ENCODE measurements around the gene SAT1. TPM values are rescaled to one million over a fixed set of nuclear protein-coding genes. Genes with fewer than 3 reads are reported as not detected.

SAT1 gene
- total and polyA plus RNA-seq, 2 donors (not counting 1 experiment from before 2014, with no cell fraction given), result 118 to 148 TPM

DNA sequence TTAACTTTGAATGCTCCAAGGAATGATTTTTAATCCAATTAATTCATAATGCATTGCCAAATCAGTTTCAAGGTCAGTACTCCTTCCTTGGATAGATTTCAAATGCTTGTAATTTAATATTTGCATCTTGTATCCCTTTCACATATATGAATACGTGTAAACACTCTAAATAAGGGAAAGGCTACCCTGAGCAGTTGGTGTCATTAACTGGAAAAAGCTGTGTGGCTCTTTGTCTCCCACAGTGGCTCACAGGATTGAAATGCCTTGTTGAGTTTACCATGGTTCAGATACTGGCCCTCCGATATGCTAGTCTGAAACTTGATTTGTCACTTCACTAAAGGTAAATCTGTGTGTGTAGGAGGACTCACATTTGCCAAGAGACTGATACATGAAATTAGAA is 23.2 kb upstream of the SAT1 start:
- no peak for DNase-seq (ENCODE audit: low read depth in 2 of 2)
- Histone ChIP-seq H2AFZ (ENCODE audit: low read length) (no peak overlapping the region), H3K27me3 (ENCODE audit: control insufficient read depth, insufficient read depth, low read length) (no peaks in the 10 kb centered on the region), H3K9ac (ENCODE audit: insufficient read depth, low read length) (no peak overlapping the region), H3K36me3 (ENCODE audit: control insufficient read depth, insufficient read depth, low read length) (no peaks in the 10 kb centered on the region), H3K9me3 (ENCODE audit: control insufficient read depth, insufficient read depth, low read depth, low read length) (no peaks in the 10 kb centered on the region), H3K4me2 (ENCODE audit: extremely low read depth, insufficient read depth, low read length) (no peak overlapping the region), H4K20me1 (ENCODE audit: control insufficient read depth, extremely low read depth, insufficient read depth, low read length) (no peaks in the 10 kb centered on the region), H3K4me3 (replicated peaks in 1 of 4; ENCODE audit: control extremely low read depth in 1 of 4, insufficient read depth in 1 of 4, low read depth in 3 of 4, low read length in 4 of 4) (no peak overlapping the region), H3K4me1 (ENCODE audit: control insufficient read depth, extremely low read depth, insufficient read depth, low read length) (no peaks in the 10 kb centered on the region), H3K27ac (ENCODE audit: insufficient read depth, low read length) (no peak overlapping the region), H3K79me2 (ENCODE audit: control insufficient read depth, insufficient read depth, low read length) (no peaks in the 10 kb centered on the region)
- TF ChIP-seq EZH2 (IDR thresholded peaks at IDR 0.05; ENCODE audit: low read length, missing control alignments), result no peak
- TF ChIP-seq, protein P1, sequence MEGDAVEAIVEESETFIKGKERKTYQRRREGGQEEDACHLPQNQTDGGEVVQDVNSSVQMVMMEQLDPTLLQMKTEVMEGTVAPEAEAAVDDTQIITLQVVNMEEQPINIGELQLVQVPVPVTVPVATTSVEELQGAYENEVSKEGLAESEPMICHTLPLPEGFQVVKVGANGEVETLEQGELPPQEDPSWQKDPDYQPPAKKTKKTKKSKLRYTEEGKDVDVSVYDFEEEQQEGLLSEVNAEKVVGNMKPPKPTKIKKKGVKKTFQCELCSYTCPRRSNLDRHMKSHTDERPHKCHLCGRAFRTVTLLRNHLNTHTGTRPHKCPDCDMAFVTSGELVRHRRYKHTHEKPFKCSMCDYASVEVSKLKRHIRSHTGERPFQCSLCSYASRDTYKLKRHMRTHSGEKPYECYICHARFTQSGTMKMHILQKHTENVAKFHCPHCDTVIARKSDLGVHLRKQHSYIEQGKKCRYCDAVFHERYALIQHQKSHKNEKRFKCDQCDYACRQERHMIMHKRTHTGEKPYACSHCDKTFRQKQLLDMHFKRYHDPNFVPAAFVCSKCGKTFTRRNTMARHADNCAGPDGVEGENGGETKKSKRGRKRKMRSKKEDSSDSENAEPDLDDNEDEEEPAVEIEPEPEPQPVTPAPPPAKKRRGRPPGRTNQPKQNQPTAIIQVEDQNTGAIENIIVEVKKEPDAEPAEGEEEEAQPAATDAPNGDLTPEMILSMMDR (conservative IDR thresholded peaks at IDR 0.05 in 1 of 2, IDR thresholded peaks at IDR 0.05 in 1 of 2; ENCODE audit: low read depth in 1 of 2, low read length in 2 of 2), result no peak

GRCh38 chrX:23764188-23764984 is 18.6 kb upstream of the SAT1 start:
- H3K4me3 ChIP-seq (replicated peaks in 1 of 4; ENCODE audit: control extremely low read depth in 1 of 4, insufficient read depth in 1 of 4, low read depth in 3 of 4, low read length in 4 of 4), result no peak overlapping the region
- H3K4me1 ChIP-seq (ENCODE audit: control insufficient read depth, extremely low read depth, insufficient read depth, low read length), result no peaks in the 10 kb centered on the region
- no peak overlapping the region for H3K4me2 ChIP-seq (ENCODE audit: extremely low read depth, insufficient read depth, low read length)
- no peak overlapping the region for H3K9ac ChIP-seq (ENCODE audit: insufficient read depth, low read length)
- H3K79me2 ChIP-seq (ENCODE audit: control insufficient read depth, insufficient read depth, low read length), result no peaks in the 10 kb centered on the region
- DNase-seq (ENCODE audit: low read depth in 2 of 2), result no peak
- no peaks in the 10 kb centered on the region for H4K20me1 ChIP-seq (ENCODE audit: control insufficient read depth, extremely low read depth, insufficient read depth, low read length)
- no peak overlapping the region for H2AFZ ChIP-seq (ENCODE audit: low read length)
- TF ChIP-seq, protein P1 (conservative IDR thresholded peaks at IDR 0.05 in 1 of 2, IDR thresholded peaks at IDR 0.05 in 1 of 2; ENCODE audit: low read depth in 1 of 2, low read length in 2 of 2), result no peak
- no peak for TF ChIP-seq EZH2 (IDR thresholded peaks at IDR 0.05; ENCODE audit: low read length, missing control alignments)
- H3K27me3 ChIP-seq (ENCODE audit: control insufficient read depth, insufficient read depth, low read length), result no peaks in the 10 kb centered on the region
- no peak overlapping the region for H3K27ac ChIP-seq (ENCODE audit: insufficient read depth, low read length)
- H3K9me3 ChIP-seq (ENCODE audit: control insufficient read depth, insufficient read depth, low read depth, low read length), result no peaks in the 10 kb centered on the region
- no peaks in the 10 kb centered on the region for H3K36me3 ChIP-seq (ENCODE audit: control insufficient read depth, insufficient read depth, low read length)

DNA sequence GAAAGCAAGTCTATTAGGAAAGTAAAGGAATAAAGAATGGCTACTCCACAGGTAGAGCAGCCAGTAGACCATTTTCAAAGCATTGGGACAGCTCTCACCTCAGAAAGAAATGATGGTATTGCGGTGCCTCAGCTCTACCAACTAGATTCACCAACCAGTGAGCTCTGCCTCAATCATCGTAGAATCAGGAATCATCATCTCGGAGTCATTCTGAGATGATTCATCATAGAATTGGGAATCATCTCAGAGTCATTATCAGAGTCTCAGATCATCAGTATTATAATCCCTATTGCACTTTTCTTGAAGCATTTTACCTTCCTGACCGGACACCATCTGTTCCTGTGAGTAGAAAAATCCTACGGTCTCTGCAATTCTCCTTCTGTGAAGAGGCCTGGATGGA is 17.5 kb upstream of the SAT1 start:
- Histone ChIP-seq H4K20me1 (ENCODE audit: control insufficient read depth, extremely low read depth, insufficient read depth, low read length) (no peaks in the 10 kb centered on the region), H3K9ac (ENCODE audit: insufficient read depth, low read length) (no peak overlapping the region), H3K4me1 (ENCODE audit: control insufficient read depth, extremely low read depth, insufficient read depth, low read length) (no peaks in the 10 kb centered on the region), H3K27me3 (ENCODE audit: control insufficient read depth, insufficient read depth, low read length) (no peaks in the 10 kb centered on the region), H2AFZ (ENCODE audit: low read length) (no peak overlapping the region), H3K4me3 (replicated peaks in 1 of 4; ENCODE audit: control extremely low read depth in 1 of 4, insufficient read depth in 1 of 4, low read depth in 3 of 4, low read length in 4 of 4) (no peak overlapping the region), H3K36me3 (ENCODE audit: control insufficient read depth, insufficient read depth, low read length) (no peaks in the 10 kb centered on the region), H3K9me3 (ENCODE audit: control insufficient read depth, insufficient read depth, low read depth, low read length) (no peaks in the 10 kb centered on the region), H3K4me2 (ENCODE audit: extremely low read depth, insufficient read depth, low read length) (no peak overlapping the region), H3K79me2 (ENCODE audit: control insufficient read depth, insufficient read depth, low read length) (no peaks in the 10 kb centered on the region), H3K27ac (ENCODE audit: insufficient read depth, low read length) (no peak overlapping the region)
- TF ChIP-seq, protein P1 (conservative IDR thresholded peaks at IDR 0.05 in 1 of 2, IDR thresholded peaks at IDR 0.05 in 1 of 2; ENCODE audit: low read depth in 1 of 2, low read length in 2 of 2), result no peak
- TF ChIP-seq EZH2 (IDR thresholded peaks at IDR 0.05; ENCODE audit: low read length, missing control alignments), result no peak
- DNase-seq (ENCODE audit: low read depth in 2 of 2), result no peak

All from fibroblast of lung (primary cell).